HepG2 (cell line): Measurements from ENCODE around the gene C3orf22. TPM values are rescaled to one million over a fixed set of nuclear protein-coding genes. Genes with fewer than 3 reads are reported as not detected.

Experiments used
- ERF ChIP-seq: IDR thresholded peaks from 2 replicates; pipeline ENCODE4 v1.6.1; 2018; ENCODE audit warnings: missing biosample characterization, missing genetic modification reagents
- HNRNPH1 ChIP-seq: fragments of 200-400 bp; formaldehyde crosslinking; optimal IDR thresholded peaks from 2 replicates; pipeline ENCODE3; 2017; ENCODE audit warnings: mild to moderate bottlenecking, low read depth, low read length
- NCOA1 ChIP-seq: sonication (generic); formaldehyde crosslinking; IDR thresholded peaks from 2 replicates; pipeline ENCODE4 v1.9.0; 2021; ENCODE audit warnings: missing genetic modification reagents
- PHB2 ChIP-seq: fragments of 450-650 bp; IDR thresholded peaks from 2 replicates; pipeline ENCODE4 v1.6.1; 2018; ENCODE audit not compliant: partially characterized antibody
- RFXANK ChIP-seq: IDR thresholded peaks from 2 replicates; pipeline ENCODE4 v1.6.1; 2016
- TAF15 ChIP-seq: fragments of 200-400 bp; formaldehyde crosslinking; IDR thresholded peaks from one replicate; pipeline ENCODE4 v1.6.1; 2018; ENCODE audit warnings: mild to moderate bottlenecking, low read depth, low read length; ENCODE audit not compliant: poor library complexity, severe bottlenecking
- TBL1XR1 ChIP-seq: fragments of 150-350 bp; IDR thresholded peaks from 2 replicates; pipeline ENCODE4 v1.6.1; 2014; ENCODE audit warnings: borderline replicate concordance, low read length; ENCODE audit not compliant: partially characterized antibody
- ZBTB4 ChIP-seq: sonication (generic); formaldehyde crosslinking; IDR thresholded peaks from 2 replicates; pipeline ENCODE4 v1.4.0; 2020; ENCODE audit warnings: missing genetic modification reagents, mild to moderate bottlenecking, borderline replicate concordance
- ZNF557 ChIP-seq: sonication (generic); formaldehyde crosslinking; IDR thresholded peaks from 2 replicates; pipeline ENCODE4 v1.4.0; 2020; ENCODE audit warnings: missing genetic modification reagents
- ZNF598 ChIP-seq: sonication (generic); formaldehyde crosslinking; IDR thresholded peaks from 2 replicates; pipeline ENCODE4 v1.5.1; 2020; ENCODE audit warnings: mild to moderate bottlenecking, missing genetic modification reagents, borderline replicate concordance
- ZNF629 ChIP-seq: sonication (generic); formaldehyde crosslinking; conservative IDR thresholded peaks from 2 replicates; pipeline ENCODE4 v1.5.0; 2020; ENCODE audit warnings: missing genetic modification reagents
- ZNF878 ChIP-seq: sonication (generic); formaldehyde crosslinking; IDR thresholded peaks from 2 replicates; pipeline ENCODE4 v1.8.1; 2023; ENCODE audit warnings: mild to moderate bottlenecking, missing genetic modification reagents, moderate library complexity
- polyA plus RNA-seq, 8 experiments: library from polyadenylated mRNA; depleted of rRNA in 3 of 8; stranded (reverse) in 7 of 8; unstranded in 1 of 8; fragments of >200 nt; fragmentation: Illumina TruSeq in 4 of 8; extraction: Trizol in 4 of 8; gene quantifications; 2 replicates each; pipeline versions ENCODE4 v1.2.1 to v1.2.3, GENCODE V29; 2011 to 2016; ENCODE audit warnings: low read depth in 4 of 8, missing spikeins in 1 of 8, mixed read lengths in 1 of 8; ENCODE audit not compliant: insufficient read depth in 1 of 8
- total RNA-seq, 5 experiments: library from RNA; depleted of rRNA; stranded (reverse); fragments of >200 nt; fragmentation: Illumina TruSeq; extraction: Trizol; gene quantifications; 2 replicates each; pipeline ENCODE4 v1.2.3, GENCODE V29; 2016; ENCODE audit warnings: low read depth in 1 of 5
- TF ChIP-seq, protein P1 (sequence below), 2 experiments: sonication (generic) in 1 of 2; formaldehyde crosslinking in 1 of 2; IDR thresholded peaks; 2 replicates each; pipeline versions ENCODE4 v1.4.0 to v1.6.1; 2016 to 2020; ENCODE audit warnings: borderline replicate concordance in 1 of 2, low read depth in 1 of 2, mild to moderate bottlenecking in 1 of 2, missing genetic modification reagents in 1 of 2
- TF ChIP-seq, protein P2 (sequence below): sonication (generic); formaldehyde crosslinking; IDR thresholded peaks from 2 replicates; pipeline ENCODE4 v1.4.0; 2020; ENCODE audit warnings: mild to moderate bottlenecking, missing genetic modification reagents
- TF ChIP-seq, protein P3 (sequence below): sonication (generic); formaldehyde crosslinking; conservative IDR thresholded peaks from 2 replicates; pipeline ENCODE4 v1.4.0; 2020; ENCODE audit warnings: missing genetic modification reagents

C3orf22 gene
- total and polyA plus RNA-seq, 2 of the 13 experiments (the other 11 are each of a cell fraction or from before 2014, with no cell fraction given): not detected

- no peak for TF ChIP-seq HNRNPH1
- TF ChIP-seq ZBTB4 (CRISPR knock-in tag): no peak; the same call in 1 of the 2 replicates
- TF ChIP-seq ZNF878: no peak
- TF ChIP-seq, protein P1, sequence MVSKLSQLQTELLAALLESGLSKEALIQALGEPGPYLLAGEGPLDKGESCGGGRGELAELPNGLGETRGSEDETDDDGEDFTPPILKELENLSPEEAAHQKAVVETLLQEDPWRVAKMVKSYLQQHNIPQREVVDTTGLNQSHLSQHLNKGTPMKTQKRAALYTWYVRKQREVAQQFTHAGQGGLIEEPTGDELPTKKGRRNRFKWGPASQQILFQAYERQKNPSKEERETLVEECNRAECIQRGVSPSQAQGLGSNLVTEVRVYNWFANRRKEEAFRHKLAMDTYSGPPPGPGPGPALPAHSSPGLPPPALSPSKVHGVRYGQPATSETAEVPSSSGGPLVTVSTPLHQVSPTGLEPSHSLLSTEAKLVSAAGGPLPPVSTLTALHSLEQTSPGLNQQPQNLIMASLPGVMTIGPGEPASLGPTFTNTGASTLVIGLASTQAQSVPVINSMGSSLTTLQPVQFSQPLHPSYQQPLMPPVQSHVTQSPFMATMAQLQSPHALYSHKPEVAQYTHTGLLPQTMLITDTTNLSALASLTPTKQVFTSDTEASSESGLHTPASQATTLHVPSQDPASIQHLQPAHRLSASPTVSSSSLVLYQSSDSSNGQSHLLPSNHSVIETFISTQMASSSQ (IDR thresholded peaks at IDR 0.05; ENCODE audit: low read depth): no peak
- TF ChIP-seq, protein P1 (CRISPR knock-in tag; IDR thresholded peaks at IDR 0.05; ENCODE audit: borderline replicate concordance): no peak
- TF ChIP-seq, protein P2, sequence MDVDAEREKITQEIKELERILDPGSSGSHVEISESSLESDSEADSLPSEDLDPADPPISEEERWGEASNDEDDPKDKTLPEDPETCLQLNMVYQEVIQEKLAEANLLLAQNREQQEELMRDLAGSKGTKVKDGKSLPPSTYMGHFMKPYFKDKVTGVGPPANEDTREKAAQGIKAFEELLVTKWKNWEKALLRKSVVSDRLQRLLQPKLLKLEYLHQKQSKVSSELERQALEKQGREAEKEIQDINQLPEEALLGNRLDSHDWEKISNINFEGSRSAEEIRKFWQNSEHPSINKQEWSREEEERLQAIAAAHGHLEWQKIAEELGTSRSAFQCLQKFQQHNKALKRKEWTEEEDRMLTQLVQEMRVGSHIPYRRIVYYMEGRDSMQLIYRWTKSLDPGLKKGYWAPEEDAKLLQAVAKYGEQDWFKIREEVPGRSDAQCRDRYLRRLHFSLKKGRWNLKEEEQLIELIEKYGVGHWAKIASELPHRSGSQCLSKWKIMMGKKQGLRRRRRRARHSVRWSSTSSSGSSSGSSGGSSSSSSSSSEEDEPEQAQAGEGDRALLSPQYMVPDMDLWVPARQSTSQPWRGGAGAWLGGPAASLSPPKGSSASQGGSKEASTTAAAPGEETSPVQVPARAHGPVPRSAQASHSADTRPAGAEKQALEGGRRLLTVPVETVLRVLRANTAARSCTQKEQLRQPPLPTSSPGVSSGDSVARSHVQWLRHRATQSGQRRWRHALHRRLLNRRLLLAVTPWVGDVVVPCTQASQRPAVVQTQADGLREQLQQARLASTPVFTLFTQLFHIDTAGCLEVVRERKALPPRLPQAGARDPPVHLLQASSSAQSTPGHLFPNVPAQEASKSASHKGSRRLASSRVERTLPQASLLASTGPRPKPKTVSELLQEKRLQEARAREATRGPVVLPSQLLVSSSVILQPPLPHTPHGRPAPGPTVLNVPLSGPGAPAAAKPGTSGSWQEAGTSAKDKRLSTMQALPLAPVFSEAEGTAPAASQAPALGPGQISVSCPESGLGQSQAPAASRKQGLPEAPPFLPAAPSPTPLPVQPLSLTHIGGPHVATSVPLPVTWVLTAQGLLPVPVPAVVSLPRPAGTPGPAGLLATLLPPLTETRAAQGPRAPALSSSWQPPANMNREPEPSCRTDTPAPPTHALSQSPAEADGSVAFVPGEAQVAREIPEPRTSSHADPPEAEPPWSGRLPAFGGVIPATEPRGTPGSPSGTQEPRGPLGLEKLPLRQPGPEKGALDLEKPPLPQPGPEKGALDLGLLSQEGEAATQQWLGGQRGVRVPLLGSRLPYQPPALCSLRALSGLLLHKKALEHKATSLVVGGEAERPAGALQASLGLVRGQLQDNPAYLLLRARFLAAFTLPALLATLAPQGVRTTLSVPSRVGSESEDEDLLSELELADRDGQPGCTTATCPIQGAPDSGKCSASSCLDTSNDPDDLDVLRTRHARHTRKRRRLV (CRISPR knock-in tag): no peak
- TF ChIP-seq ZNF598: no peak
- no peak for TF ChIP-seq TAF15
- TF ChIP-seq ERF (CRISPR knock-in tag): no peak
- TF ChIP-seq PHB2: no peak
- no peak for TF ChIP-seq NCOA1 (CRISPR knock-in tag)
- TF ChIP-seq, protein P3, sequence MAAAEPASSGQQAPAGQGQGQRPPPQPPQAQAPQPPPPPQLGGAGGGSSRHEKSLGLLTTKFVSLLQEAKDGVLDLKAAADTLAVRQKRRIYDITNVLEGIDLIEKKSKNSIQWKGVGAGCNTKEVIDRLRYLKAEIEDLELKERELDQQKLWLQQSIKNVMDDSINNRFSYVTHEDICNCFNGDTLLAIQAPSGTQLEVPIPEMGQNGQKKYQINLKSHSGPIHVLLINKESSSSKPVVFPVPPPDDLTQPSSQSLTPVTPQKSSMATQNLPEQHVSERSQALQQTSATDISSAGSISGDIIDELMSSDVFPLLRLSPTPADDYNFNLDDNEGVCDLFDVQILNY: no peak
- peak; percentile 55 for TF ChIP-seq ZNF629 (CRISPR knock-in tag)
- no peak for TF ChIP-seq TBL1XR1
- TF ChIP-seq ZNF557: no peak
- no peak for TF ChIP-seq RFXANK
These were observed 41.3 kb downstream of the C3orf22 start, which contains the start of gene UROC1 (continued) for GRCh38 chr3:126517291-126517951.
